Muscle layer of duodenum (tissue), 2 donors: Measurements from ENCODE around the gene QRICH2.
A peak's percentile ranks its signal among the peaks of the same experiment; 100 is the strongest.
"Not testable (repeated sequence)": the region's sequence is repeated elsewhere in the genome, so short reads cannot be mapped to it uniquely, and the experiment has no call there.

ENCODE experiments used
- H3K27ac ChIP-seq: one replicate; pipeline ENCODE4 v1.7.0; 2013; ENCODE audit warnings: mild to moderate bottlenecking, low read length
- H3K27me3 ChIP-seq: one replicate; pipeline ENCODE4 v1.7.0; 2013; ENCODE audit warnings: low read depth, mild to moderate bottlenecking, control low read depth, low read length
- H3K36me3 ChIP-seq, 2 donors: one replicate each; pipeline ENCODE4 v1.7.0; 2013; ENCODE audit warnings: low read length in 2 of 2, control low read depth in 1 of 2, mild to moderate bottlenecking in 1 of 2; ENCODE audit not compliant: insufficient read depth in 2 of 2, control insufficient read depth in 1 of 2
- H3K4me1 ChIP-seq, 2 donors: one replicate each; pipeline ENCODE4 v1.7.0; 2013; ENCODE audit warnings: low read length in 2 of 2, mild to moderate bottlenecking in 2 of 2, control low read depth in 1 of 2, moderate library complexity in 1 of 2; ENCODE audit not compliant: insufficient read depth in 2 of 2, control insufficient read depth in 1 of 2
- H3K4me3 ChIP-seq, 2 donors: one replicate each; pipeline ENCODE4 v1.7.0; 2013; ENCODE audit warnings: low read length in 2 of 2, low read depth in 1 of 2, mild to moderate bottlenecking in 1 of 2
- H3K9me3 ChIP-seq, 2 donors: one replicate each; pipeline ENCODE4 v1.7.0; 2013; ENCODE audit warnings: low read length in 2 of 2, control low read depth in 1 of 2, mild to moderate bottlenecking in 1 of 2; ENCODE audit not compliant: control insufficient read depth in 1 of 2
- donor health status: healthy.

QRICH2 gene

DNA sequence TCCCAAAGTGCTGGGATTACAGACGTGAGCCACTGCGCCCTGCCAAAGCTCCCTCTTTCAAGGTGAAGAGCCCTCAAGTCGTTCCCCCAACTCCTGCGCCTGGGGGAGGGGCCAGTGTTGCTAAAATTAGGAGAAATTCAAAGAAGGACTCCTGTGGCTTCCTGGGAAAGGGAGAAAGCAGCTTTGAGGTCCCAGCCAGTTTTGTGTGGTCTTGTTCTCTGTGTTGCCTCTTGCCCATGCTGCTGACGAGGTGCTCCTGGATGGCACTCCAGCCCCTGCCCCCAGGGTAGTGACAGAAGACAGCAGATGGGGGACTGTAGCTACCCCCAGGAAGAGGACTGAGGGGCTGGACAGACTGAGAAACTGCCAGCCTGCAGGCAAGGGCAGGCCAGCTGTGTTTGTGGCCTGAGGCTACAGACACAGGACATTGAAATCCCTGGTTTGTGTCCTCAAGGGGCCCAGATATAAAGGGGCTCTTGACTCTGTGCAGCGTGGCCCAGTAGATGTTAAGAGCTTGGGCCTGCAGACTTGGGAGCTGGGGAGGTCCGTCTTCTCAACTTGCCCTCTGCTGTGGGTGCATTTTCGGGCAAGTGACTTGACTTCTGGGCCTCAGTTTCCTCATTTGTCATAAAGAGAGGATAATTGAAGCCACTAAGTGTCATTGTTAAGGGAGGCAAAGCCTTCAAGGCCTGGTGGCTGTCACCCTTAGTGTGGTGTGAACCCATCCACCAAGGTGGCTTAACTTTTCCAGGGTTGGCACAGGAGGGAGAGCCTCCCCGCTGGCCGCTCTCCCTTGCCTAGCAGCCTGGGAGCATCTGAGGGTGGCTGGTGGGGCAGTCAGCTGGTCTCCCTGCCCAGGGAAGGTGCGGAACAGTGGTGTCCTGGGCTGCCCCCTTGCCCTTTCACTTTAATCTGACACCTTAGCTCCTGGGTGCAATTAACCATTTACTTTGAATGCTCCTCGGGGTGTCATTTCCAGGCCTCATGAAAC lies 38.8 kb downstream of the QRICH2 start:
- Histone ChIP-seq H3K36me3 (peaks cover 0 to 9% of the 10 kb centered on the region in 2 donors), H3K27me3 (no peaks in the 10 kb centered on the region), H3K9me3 (no peaks in the 10 kb centered on the region), H3K4me1 (peaks cover 8 to 59% of the 10 kb centered on the region in 2 donors), H3K27ac (no peak overlapping the region), H3K4me3 (no peak overlapping the region)

DNA sequence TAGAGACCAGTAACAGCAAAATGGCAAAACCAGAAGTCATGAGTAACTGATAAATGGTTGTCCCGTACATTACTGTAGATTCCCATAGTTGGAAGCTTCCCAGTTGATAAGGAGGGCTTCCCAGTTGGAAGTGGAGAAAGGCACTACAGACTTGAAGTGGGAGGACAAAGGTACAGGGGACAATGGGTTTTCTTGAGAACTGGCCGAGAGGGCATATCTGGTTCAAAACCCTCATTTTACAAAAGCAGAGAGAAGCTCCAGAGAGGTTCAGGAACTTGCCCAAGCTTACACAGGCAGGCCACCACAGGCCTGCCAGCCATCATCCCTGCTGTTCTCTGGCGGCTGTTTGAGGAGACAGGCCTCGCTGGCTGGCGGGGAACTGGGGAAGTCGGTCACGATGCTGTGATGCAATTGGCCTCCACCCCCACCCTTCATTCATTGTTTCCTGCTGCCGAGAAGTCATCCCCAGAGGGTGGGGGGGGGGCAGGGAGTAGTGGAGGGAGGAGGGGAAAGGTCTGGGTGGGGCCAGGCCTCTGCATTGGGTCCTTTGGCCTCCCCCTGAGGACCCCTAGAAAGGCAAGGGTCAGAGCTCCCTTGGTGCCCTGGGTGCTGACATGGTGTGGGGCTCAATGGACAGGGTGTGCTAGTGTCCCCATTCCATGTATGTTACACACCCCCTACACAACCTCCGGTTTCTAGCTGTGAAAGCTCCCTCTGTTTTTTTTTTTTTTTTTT lies 39.9 kb downstream of the QRICH2 start:
- no peaks in the 10 kb centered on the region for H3K9me3 ChIP-seq
- H3K4me1 ChIP-seq: peaks cover 11 to 61% of the 10 kb centered on the region in 2 donors
- H3K36me3 ChIP-seq: peaks cover 0 to 9% of the 10 kb centered on the region in 2 donors
- peak overlapping the region; percentile 93 for H3K27ac ChIP-seq
- H3K27me3 ChIP-seq: no peaks in the 10 kb centered on the region
- peak overlapping the region; percentile 31 to 38 for H3K4me3 ChIP-seq

DNA sequence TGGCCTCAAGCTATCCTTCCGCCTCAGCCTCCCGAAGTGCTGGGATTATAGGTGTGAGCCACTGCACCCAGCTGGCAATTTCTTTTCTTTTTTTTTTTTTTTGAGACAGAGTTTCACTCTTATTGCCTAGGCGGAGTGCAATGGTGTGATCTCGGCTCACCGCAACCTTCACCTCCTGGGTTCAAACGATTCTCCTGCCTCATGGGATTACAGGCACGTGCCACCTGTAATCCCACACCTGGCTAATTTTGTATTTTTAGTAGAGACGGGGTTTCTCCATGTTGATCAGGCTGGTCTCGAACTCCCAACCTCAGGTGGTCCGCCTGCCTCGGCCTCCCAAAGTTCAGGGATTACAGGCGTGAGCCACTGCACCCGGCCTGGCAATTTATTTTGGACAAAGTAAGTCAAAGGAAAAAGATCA lies 40.5 kb downstream of the QRICH2 start:
- not testable (repeated sequence) for H3K27me3 ChIP-seq, H3K36me3 ChIP-seq, H3K9me3 ChIP-seq
- Histone ChIP-seq H3K27ac (peak overlapping the region; percentile 93), H3K4me3 (peak overlapping the region; percentile 31 to 38), H3K4me1 (peaks cover 11 to 57% of the 10 kb centered on the region in 2 donors)

DNA sequence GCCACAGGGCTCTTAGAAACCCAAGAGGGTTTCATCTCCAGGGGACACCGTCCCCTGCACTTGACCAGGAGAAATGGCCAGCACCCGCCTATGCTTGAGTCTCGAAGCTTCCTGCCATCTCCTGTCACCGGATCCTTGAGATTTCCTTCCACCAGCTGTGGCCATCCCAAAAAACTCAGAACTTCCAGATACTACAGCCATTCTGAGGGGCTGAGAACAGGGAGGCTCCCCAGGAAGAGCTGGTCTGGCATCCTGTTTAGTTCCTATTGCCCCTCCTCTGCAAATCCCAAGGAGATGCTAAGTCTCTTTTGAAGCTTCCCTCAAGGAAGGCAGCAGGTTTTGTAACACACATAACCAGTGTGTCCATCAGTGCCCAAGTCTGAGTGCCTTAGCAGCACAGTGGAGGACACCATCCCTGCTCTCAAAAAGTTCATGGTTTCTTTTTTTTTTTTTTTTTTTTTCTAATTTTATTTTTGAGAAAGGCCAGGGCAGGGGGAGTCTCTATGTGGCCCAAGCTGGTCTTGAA lies 41.0 kb downstream of the QRICH2 start:
- Histone ChIP-seq H3K9me3 (no peaks in the 10 kb centered on the region), H3K36me3 (peaks cover 0 to 9% of the 10 kb centered on the region in 2 donors), H3K4me1 (peaks cover 11 to 53% of the 10 kb centered on the region in 2 donors), H3K27ac (peak overlapping the region; percentile 80), H3K27me3 (no peaks in the 10 kb centered on the region), H3K4me3 (peak overlapping the region; percentile 87 to 91)

DNA sequence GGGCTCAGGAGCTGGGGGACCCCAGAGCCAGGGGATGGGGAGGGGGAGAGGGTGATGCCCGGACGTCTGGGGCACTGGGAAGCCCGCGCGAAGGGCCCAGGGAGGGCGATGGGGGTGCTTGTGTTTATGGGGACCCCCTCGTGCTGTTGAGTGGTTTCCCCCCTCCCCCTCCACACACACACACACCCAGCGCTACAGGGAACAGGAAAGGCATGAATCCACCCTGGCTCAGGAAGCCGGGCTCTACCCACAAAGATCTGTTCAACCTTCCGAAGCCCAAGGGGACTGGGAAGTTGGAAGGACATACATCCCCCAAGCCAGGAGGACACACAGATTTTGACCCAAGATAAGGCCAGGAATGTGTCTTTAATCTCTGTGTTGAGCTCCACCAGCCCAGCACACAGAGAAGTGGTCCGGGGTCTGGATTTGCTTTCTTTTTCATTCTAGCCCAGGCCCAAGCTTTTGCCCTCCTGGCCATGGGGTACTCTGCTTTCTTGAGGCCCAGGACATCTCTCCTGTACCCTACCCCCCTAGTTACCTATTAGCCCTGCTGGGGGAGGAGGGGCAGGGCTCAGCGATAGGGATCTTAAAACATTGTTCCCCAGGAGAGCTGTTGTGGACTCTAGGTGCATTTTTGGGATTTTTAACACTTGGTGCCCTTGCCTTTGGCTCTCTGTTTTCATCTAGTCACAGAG lies 41.7 kb downstream of the QRICH2 start:
- H3K27me3 ChIP-seq: no peaks in the 10 kb centered on the region
- peak overlapping the region; percentile 87 to 91 for H3K4me3 ChIP-seq
- H3K9me3 ChIP-seq: no peaks in the 10 kb centered on the region
- peaks cover 11 to 46% of the 10 kb centered on the region in 2 donors for H3K4me1 ChIP-seq
- H3K27ac ChIP-seq: peak overlapping the region; percentile 80
- peaks cover 0 to 9% of the 10 kb centered on the region in 2 donors for H3K36me3 ChIP-seq

DNA sequence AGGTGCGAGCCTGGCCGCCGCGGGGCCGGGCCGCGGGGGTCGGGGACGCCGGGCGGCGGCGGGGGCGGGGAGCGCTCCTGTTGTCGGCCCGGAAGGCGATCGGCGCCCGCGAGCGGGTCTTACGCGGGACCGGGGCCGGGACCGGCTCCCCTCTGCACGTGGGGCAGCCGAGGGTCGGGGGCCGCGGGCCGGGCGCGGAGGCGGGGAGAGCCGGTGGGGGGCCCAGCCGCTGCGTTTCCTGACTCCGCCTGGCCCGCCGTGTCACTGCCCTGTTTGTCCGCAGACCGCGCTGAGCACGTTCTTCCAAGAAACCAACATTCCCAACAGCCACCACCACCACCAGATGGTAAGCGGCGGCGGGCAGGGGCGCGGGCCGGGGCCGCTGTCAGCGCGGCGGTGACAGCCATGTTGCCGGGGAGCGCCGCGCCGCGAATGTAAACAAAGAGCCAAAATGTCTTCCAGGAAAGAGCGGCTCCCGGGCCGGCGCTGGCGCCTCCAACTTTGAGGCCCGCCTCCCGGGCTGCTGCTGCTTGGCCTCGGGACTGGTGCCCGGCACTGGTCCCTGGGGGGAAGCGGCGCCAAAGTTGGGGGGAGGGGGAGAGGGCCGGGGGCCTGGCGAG lies 42.3 kb downstream of the QRICH2 start:
- peak overlapping the region; percentile 87 to 91 for H3K4me3 ChIP-seq
- peaks cover 11 to 40% of the 10 kb centered on the region in 2 donors for H3K4me1 ChIP-seq
- no peaks in the 10 kb centered on the region for H3K9me3 ChIP-seq
- H3K27ac ChIP-seq: peak overlapping the region; percentile 80
- H3K27me3 ChIP-seq: no peaks in the 10 kb centered on the region
- peaks cover 0 to 6% of the 10 kb centered on the region in 2 donors for H3K36me3 ChIP-seq

DNA sequence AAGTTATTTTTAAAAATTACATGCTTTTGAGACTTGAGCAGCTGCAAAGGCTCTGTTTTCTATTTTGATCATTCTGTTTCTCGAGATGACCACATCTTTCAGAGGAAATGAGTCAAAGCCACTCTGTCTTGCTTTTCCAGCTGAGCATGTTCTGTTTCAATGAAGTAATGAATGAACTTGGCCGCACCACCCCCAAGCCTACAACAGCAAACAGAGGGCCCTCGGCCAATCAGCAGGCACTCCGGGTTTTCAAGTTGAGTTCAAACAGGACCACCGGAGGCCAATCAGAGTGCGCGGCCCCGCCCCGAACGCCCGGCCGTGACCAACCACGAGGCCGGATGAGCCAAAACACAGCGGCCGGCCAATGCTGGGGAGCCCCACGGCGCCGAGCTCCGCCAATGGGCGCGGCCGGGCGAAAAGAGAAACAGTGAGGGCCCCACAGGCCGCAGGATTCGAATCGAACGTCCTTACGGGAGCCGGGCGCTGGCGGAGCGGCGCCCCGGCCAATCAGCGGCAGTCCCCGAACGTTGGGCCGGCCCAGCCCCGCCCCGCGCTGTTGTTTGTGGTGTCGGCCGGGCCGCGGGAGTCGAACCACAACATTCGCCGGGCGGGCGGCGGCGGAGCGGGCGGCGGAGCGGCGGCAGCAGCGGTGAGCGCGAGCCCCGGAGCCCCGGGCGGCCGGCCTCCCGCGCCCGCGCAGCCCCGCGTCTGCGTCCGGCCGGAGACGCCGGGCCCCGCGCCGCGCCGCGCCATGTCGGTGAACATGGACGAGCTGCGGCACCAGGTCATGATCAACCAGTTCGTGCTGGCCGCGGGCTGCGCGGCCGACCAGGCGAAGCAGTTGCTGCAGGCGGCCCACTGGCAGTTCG lies 43.1 kb downstream of the QRICH2 start, which contains the start of gene UBALD2:
Gene UBALD2 (plus strand): TSS at position 594 of the 869 bp plus-strand sequence. CDS start 158 bp downstream, at position 752.
- peak within 1 kb of the TSS; percentile 87 to 91 for H3K4me3 ChIP-seq
- H3K36me3 ChIP-seq: peaks cover 0 to 4% of the 10 kb centered on the region in 2 donors
- no peaks in the 10 kb centered on the region for H3K9me3 ChIP-seq
- H3K27me3 ChIP-seq: no peaks in the 10 kb centered on the region
- H3K4me1 ChIP-seq: peaks cover 11 to 39% of the 10 kb centered on the region in 2 donors
- H3K27ac ChIP-seq: peak within 1 kb of the TSS; percentile 89

DNA sequence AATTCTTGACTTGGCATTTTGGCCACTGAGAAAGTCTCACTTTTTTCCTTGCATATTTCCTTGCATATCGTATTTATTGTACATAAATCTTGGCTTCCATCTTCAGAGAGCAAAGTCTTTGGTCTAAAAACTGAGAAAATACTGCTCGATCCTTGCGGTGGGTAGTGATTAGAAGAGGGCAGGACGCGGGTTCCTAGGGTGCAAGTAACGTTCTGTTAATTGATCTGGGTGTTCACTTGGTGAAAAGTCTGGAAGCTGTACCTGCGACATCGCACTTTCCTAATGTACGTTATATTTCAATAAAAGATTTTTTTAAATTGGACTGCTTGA lies 43.7 kb downstream of the QRICH2 start:
- Histone ChIP-seq H3K9me3 (no peaks in the 10 kb centered on the region), H3K27me3 (no peaks in the 10 kb centered on the region), H3K27ac (peak overlapping the region; percentile 89), H3K4me1 (peaks cover 11 to 39% of the 10 kb centered on the region in 2 donors), H3K36me3 (peaks cover 0 to 4% of the 10 kb centered on the region in 2 donors), H3K4me3 (peak overlapping the region in 1 of 2 donors; percentile 19)

DNA sequence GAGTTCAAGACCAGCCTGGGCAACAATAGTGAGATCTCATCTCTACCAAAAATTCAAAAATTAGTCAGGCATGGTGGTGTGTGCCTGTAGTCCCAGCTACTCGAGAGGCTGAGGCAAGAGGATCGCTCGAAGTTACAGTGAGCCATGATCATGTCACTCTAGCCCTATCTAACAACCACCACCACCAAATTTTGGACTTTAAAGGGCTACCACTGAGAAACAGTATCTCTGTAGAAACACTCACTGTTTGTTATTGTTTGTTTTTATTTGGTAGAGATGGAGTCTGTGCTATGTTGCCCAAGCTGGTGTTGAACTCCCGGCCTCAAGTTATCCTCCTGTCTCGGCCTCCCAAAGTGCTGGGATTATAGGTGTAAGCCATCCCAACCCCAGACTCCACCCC lies 44.2 kb downstream of the QRICH2 start:
- peak overlapping the region; percentile 89 for H3K27ac ChIP-seq
- H3K27me3 ChIP-seq: no peaks in the 10 kb centered on the region
- no peaks in the 10 kb centered on the region for H3K9me3 ChIP-seq
- no peak overlapping the region for H3K4me3 ChIP-seq
- peaks cover 11 to 35% of the 10 kb centered on the region in 2 donors for H3K4me1 ChIP-seq
- H3K36me3 ChIP-seq: no peaks in the 10 kb centered on the region
